SW480 (cell line): ENCODE data around the gene CTIF.
A peak's percentile ranks its signal among the peaks of the same experiment; 100 is the strongest.

Experiments used
- DNase-seq: peaks from one replicate; pipeline ENCODE4 v3.0.0-alpha.2; 2016; ENCODE audit warnings: low spot score

CTIF gene

GRCh38 chr18:48621815-48622555, 83.2 kb downstream of the CTIF start:
- no peak for DNase-seq

GRCh38 chr18:48622911-48623431, 84.1 kb downstream of the CTIF start:
- DNase-seq, result no peak

- no peak for DNase-seq
These were observed 84.8 kb downstream of the CTIF start for GRCh38 chr18:48623468-48624235.

DNA sequence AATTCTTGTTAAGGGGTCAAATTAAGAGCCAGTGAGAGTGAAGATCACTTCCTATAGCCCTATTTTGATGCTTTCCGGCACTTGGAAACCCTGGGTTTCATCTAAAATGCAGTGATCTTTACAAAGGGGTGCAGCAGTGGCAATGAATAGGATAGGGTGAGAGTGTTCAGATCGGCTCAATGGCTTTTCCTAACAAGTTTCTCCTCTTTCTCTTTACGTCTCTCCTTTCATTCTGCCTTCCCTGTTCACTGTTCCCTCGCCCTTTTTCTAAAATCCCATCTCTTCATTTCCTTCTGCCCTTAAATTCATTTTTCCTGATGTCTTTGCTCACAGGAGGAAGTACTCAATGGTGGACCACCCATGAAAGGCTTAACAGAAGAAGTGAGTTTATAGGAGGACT, 86.0 kb downstream of the CTIF start:
- no peak for DNase-seq

GRCh38 chr18:48627216-48627615, 88.4 kb downstream of the CTIF start:
- no peak for DNase-seq

DNA sequence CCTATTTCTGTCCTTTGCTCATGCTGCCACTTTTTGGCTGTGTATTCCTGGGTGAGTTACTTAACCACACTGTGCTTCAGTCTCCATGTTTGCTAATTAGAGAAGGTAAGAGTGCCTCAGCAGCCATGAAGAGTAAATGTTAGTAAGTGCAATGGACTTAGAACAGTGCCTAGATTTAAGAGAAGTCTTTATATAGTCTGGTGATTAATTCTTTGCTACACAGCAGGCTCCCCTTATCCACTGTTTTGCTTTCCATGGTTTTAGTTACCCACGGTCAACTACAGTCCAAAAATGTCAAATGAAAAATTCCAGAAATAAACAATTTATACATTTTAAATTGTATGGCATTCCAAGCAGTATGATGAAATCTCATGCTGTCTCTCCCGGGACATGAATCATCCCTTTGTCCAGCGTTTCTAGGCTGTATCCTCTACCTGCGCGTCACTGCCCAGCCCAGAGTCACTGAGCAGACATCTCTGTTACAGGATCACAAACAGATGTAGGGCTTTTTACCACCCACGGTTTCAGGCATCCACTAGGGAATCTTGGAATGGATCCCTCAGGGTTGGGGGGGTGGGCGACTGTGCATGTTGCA, 91.0 kb downstream of the CTIF start:
- DNase-seq, result peak; percentile 64

- no peak for DNase-seq
These were observed 93.0 kb downstream of the CTIF start for GRCh38 chr18:48631851-48632250.

GRCh38 chr18:48632676-48633257, 93.9 kb downstream of the CTIF start:
- no peak for DNase-seq

- DNase-seq, result no peak
These were observed 95.7 kb downstream of the CTIF start for GRCh38 chr18:48634491-48634890.

DNA sequence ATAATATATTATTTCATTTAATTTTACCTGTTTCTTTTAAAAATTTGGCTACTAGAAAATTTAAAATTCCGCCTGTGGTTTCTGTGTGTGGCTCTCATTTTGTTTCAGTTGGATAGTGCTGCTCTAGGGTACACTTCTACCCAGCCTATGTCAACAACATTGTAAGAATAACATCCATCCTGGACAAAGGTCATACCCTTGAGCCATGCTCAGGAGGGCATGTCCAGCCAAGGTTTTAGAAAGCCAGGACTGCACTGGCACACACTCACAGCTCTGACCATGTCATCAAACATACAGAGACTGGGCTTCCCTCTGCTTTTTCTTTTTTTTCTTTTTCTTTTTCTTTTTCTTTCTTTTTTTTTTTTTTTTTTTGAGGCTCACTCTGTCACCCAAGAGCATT, 96.1 kb downstream of the CTIF start:
- DNase-seq, result no peak

DNA sequence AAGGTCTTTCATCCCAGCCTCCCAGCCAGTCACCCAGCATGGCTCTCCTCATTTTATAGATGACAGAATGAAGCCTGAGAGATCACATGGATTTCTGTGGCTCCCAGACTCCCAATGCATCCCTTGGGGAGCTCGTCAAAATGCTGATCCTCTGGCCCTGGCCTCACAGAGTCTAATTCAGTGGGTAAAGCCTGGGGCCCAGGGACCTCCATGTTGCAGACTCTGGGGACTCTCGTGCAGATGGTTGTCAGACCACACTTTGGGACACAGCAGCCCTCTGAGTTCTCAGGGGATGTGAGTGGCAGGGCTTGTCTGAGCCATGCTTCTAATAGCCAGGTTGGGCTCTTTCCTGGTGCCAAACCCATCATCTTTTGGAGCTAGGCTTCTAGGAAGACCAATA, 97.0 kb downstream of the CTIF start:
- DNase-seq, result no peak

DNA sequence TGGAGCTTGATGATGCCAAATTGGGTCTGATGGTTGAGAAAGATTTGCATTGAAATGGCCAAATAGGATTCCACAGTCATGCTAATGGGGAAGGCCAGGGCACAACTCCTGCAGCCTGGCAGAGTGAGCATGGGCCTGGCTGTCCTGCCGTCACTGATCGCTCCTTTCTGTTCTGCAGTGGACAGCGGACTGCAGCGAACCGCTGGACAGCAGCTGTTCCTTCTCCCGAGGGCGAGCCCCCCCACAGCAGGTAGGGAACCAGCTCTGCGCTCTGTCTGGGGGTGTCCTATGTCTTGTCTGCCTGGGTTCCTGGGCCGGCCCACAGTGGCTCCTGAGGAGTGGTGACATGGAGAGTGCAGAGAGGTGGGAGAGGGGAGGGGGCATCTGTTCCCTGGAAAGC, 97.6 kb downstream of the CTIF start:
- DNase-seq, result no peak

GRCh38 chr18:48637081-48637990, 98.5 kb downstream of the CTIF start:
- DNase-seq, result no peak

GRCh38 chr18:48638451-48638850, 99.6 kb downstream of the CTIF start:
- DNase-seq, result no peak

DNA sequence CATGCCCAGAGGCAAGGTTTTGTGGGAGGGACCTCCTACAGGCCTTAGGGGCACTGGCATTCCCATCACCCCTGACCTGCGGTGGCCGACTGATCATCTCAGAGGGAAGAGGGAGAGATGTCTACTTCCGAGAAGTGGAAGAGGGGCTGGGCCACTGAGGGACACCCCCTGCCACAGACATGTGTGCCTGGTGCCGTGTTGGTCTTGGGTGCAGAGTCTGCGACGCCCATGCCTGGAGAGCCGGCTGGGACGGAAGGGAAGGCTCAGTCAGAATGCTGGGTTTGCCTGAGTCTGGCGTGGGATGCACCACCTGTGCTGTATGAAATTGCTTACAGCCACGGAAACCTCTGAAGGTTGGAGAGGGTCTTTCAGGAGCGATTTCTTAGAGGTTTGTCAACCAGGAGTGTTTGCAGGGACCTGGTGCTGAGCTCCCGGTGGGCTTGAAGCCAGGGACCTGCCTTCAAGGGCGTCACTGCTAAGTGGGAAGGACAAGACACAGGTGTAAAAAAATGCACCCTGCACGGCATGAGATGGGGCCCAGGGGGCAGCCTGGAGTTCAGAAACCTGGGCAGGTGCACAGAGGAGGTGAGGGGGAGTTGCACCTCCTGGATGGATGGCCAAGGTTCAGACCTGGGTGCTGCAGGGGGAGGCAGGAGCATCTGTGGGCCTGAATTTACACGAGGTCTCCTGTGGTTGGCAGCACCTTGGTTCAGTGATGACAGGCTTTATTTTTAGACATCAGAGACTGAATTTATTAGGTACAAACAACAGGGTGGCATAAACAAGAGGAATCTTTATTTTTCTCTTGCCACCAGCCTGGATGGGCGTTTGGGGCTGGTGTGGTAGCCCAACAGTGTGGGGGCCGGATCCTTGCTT, 100.3 kb downstream of the CTIF start:
- no peak for DNase-seq

GRCh38 chr18:48639772-48640432, 101.1 kb downstream of the CTIF start:
- no peak for DNase-seq

- DNase-seq, result no peak
These were observed 101.9 kb downstream of the CTIF start for GRCh38 chr18:48640566-48641270.

GRCh38 chr18:48641981-48642380, 103.2 kb downstream of the CTIF start:
- no peak for DNase-seq

- no peak for DNase-seq
These were observed 103.7 kb downstream of the CTIF start for GRCh38 chr18:48642503-48642902.
